ENCODE data around the gene ITGA6.
"Not testable (repeated sequence)": the region's sequence is repeated elsewhere in the genome, so short reads cannot be mapped to it uniquely, and the experiment has no call there.

The ITGA6 gene

GRCh38 chr2:172513935-172514586, 86.7 kb downstream of the ITGA6 start:
- peak in 45 of 58 donors; percentile 1 to 75 (median 35) for DNase-seq

- peak in 4 of 58 donors; percentile 1 to 15 (median 2) for DNase-seq
Observed at GRCh38 chr2:172516299-172516698, 88.9 kb downstream of the ITGA6 start.

GRCh38 chr2:172518995-172519394, 91.6 kb downstream of the ITGA6 start:
- DNase-seq: no peak

- DNase-seq: no peak
Observed at GRCh38 chr2:172525601-172526000, 98.2 kb downstream of the ITGA6 start.

- no peak for DNase-seq
Observed at GRCh38 chr2:172531309-172531708, 103.9 kb downstream of the ITGA6 start.

- not testable (repeated sequence) for DNase-seq
Observed at GRCh38 chr2:172532461-172532860, 105.1 kb downstream of the ITGA6 start.

- DNase-seq: no peak
Observed at GRCh38 chr2:172533687-172534086, 106.3 kb downstream of the ITGA6 start.

GRCh38 chr2:172535119-172535518, 107.7 kb downstream of the ITGA6 start:
- no peak for DNase-seq

GRCh38 chr2:172537851-172538250, 110.5 kb downstream of the ITGA6 start:
- DNase-seq: not testable (repeated sequence)

GRCh38 chr2:172539767-172540166, 112.4 kb downstream of the ITGA6 start:
- DNase-seq: no peak

GRCh38 chr2:172540421-172540820, 113.0 kb downstream of the ITGA6 start:
- no peak for DNase-seq

- DNase-seq: no peak
Observed at GRCh38 chr2:172545408-172546075, 118.2 kb downstream of the ITGA6 start.

- DNase-seq: no peak
Observed at GRCh38 chr2:172549131-172549530, 121.7 kb downstream of the ITGA6 start.

GRCh38 chr2:172549802-172550201, 122.4 kb downstream of the ITGA6 start:
- DNase-seq: not testable (repeated sequence)

GRCh38 chr2:172550419-172550818, 123.0 kb downstream of the ITGA6 start:
- DNase-seq: no peak

- DNase-seq: no peak
Observed at GRCh38 chr2:172551271-172551670, 123.9 kb downstream of the ITGA6 start.

GRCh38 chr2:172552547-172553291, 125.3 kb downstream of the ITGA6 start:
- no peak for DNase-seq

GRCh38 chr2:172554352-172555271, 127.2 kb downstream of the ITGA6 start:
- DNase-seq: peak in 1 of 58 donors; percentile 2

- no peak for DNase-seq
Observed at GRCh38 chr2:172555272-172555521, 127.8 kb downstream of the ITGA6 start.
